GM23248 (cell line): ENCODE data around the gene NBPF9. TPM values are rescaled to one million over a fixed set of nuclear protein-coding genes. Genes with fewer than 3 reads are reported as not detected.
"Not testable (repeated sequence)": the region's sequence is repeated elsewhere in the genome, so short reads cannot be mapped to it uniquely, and the experiment has no call there.

Source experiments
- DNase-seq: peaks from one replicate; pipeline ENCODE4 v3.0.0-alpha.2; 2015
- H2AFZ ChIP-seq: fragments of 200-600 bp; sonication (generic); 2 replicates; pipeline ENCODE4 v1.6.1; 2016; ENCODE audit warnings: antibody characterized with exemption
- H3F3A ChIP-seq: fragments of 200-600 bp; sonication (generic); 2 replicates; pipeline ENCODE4 v1.6.1; 2016; ENCODE audit warnings: mild to moderate bottlenecking, antibody characterized with exemption, mixed run types; ENCODE audit not compliant: insufficient read depth
- H3K27ac ChIP-seq: fragments of 200-600 bp; sonication (generic); 2 replicates; pipeline ENCODE4 v1.5.1; 2016; ENCODE audit warnings: mild to moderate bottlenecking
- H3K27me3 ChIP-seq: fragments of 200-600 bp; sonication (generic); replicated peaks from 2 replicates; pipeline ENCODE4 v1.6.1; 2016; ENCODE audit warnings: mild to moderate bottlenecking; ENCODE audit not compliant: insufficient read depth
- H3K36me3 ChIP-seq: fragments of 200-600 bp; sonication (generic); 2 replicates; pipeline ENCODE4 v1.6.1; 2016; ENCODE audit warnings: low read depth, mild to moderate bottlenecking
- H3K4me1 ChIP-seq: fragments of 200-600 bp; sonication (generic); 2 replicates; pipeline ENCODE4 v1.6.1; 2016; ENCODE audit warnings: mild to moderate bottlenecking; ENCODE audit not compliant: insufficient read depth
- H3K4me2 ChIP-seq: fragments of 200-600 bp; sonication (generic); one replicate; pipeline ENCODE4 v1.6.1; 2016; ENCODE audit warnings: mild to moderate bottlenecking; ENCODE audit not compliant: unreplicated experiment
- H3K4me3 ChIP-seq: fragments of 200-600 bp; sonication (generic); 2 replicates; pipeline ENCODE4 v1.5.1; 2016; ENCODE audit warnings: mild to moderate bottlenecking
- H3K79me2 ChIP-seq: fragments of 200-600 bp; sonication (generic); 2 replicates; pipeline ENCODE4 v1.6.1; 2016; ENCODE audit warnings: mild to moderate bottlenecking; ENCODE audit not compliant: insufficient read depth
- H3K9ac ChIP-seq: fragments of 200-600 bp; sonication (generic); 2 replicates; pipeline ENCODE4 v1.6.1; 2016; ENCODE audit warnings: mild to moderate bottlenecking
- H3K9me2 ChIP-seq: fragments of 200-600 bp; sonication (generic); 2 replicates; pipeline ENCODE4 v1.6.1; 2016; ENCODE audit warnings: mixed run types, mild to moderate bottlenecking, moderate library complexity; ENCODE audit not compliant: insufficient read depth
- H3K9me3 ChIP-seq: fragments of 200-600 bp; sonication (generic); one replicate; pipeline ENCODE4 v1.6.1; 2017; ENCODE audit warnings: low read depth
- H4K20me1 ChIP-seq: fragments of 200-600 bp; sonication (generic); 2 replicates; pipeline ENCODE4 v1.6.0; 2016; ENCODE audit not compliant: insufficient read depth
- WGBS, 2 experiments: methylation state at CpG; one replicate each; pipeline ENCODE4 v1.1.6; 2015 to 2017; ENCODE audit warnings: low lambda C conversion rate in 2 of 2, low coverage in 1 of 2; ENCODE audit errors: missing lambda C conversion rate in 2 of 2; 5-methylcytosine and 5-hydroxymethylcytosine counted together
- in situ Hi-C: fragments of 300-500 bp; cut with MboI; formaldehyde crosslinking; loops from 2 replicates; pipeline ENCODE4 v1.15.0; 2020
- polyA plus RNA-seq: library from polyadenylated mRNA; unstranded; fragments of >200 nt; fragmentation: Nextera tagmentation; extraction: Ambion mirVana; gene quantifications from 2 replicates; pipeline ENCODE4 v1.2.1, GENCODE V29; 2016
- total RNA-seq: library from RNA; depleted of rRNA; stranded (reverse); fragments of >200 nt; shearing (Covaris generic); gene quantifications from 2 replicates; pipeline ENCODE4 v1.2.3, GENCODE V29; 2014

The NBPF9 gene
- total and polyA plus RNA-seq, 2 experiments from 2014 or later, result 9.4 to 14.3 TPM

DNA sequence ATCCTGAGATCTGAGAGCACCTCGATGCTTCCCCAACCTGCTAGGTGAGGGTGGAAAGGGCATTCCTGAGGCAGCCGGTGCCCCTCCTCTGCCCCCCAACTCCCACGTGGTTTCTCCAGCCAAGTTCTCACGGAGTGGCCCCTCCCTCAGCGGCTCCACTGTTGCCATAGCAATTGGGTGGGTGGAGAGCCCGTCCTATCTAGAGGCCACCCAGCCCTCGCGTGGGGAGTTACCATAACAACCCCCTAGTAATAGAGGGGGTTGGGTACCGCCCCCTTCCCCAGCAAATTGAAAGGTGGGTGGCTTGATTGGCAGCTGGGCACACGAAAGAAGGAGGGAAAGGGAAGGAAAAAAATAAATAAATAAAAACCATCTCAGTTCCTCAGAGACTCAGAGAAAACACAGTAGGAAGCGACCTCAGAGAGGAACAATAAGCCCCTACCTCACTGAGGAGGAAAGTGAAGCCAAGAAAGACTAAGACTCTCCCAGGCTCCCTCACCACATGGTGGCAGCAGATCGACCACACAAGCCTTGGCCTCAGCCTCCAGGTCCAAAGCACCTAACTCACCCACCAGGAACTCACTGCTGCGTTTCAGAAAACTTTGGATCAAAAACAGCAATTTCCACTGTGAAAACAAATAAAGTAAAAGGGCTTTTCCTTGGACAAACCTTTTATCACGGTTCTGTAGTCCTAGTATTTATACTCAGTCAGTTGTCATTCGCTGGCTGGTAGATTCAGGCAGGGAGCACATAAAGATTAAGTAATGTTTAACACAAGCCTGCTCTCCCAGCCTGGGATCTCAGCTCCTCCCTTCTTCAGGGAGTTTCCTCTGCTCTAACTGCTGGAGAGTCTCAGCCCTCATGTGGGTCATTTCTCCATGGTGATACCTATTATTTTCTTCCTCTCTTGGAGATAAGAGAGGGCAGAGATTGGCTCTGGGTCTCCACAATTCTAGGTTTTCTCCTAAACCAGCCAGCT lies 20.9 kb upstream of the NBPF9 start:
- in situ Hi-C loops, result not testable (repeated sequence)
- WGBS, 2 experiments, result 17 to 21% methylated on average over 8 to 12 of the region's 15 CpGs

DNA sequence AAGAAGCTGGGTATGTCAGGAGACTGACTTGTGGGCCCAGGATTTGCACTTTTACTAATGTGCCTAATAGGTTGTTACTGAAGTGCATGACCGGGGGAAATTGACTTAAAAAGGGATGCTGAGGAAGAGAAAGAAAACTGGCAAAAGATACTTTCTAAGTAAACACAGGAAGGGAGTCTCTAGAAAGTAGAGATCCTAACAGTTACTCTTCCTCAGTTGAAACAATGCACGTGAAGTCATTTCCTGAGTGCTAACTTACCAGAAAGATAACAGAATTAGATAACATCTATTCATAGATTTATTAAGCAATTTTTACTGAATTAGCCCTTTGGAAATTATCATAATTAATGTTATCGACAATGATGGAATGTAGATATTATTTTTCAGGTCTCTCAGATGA lies 9.5 kb upstream of the NBPF9 start:
- 95 to 100% methylated on average over 1 of the region's 3 CpGs for WGBS, 2 experiments
- H3F3A ChIP-seq, H3K4me1 ChIP-seq, H3K4me2 ChIP-seq, H3K27ac ChIP-seq, H3K79me2 ChIP-seq, in situ Hi-C loops, H3K36me3 ChIP-seq, DNase-seq, H3K9ac ChIP-seq, H3K9me3 ChIP-seq, H4K20me1 ChIP-seq, H3K4me3 ChIP-seq, H2AFZ ChIP-seq, H3K9me2 ChIP-seq, H3K27me3 ChIP-seq: not testable (repeated sequence)

More for the DNA sequence above, 20.9 kb upstream of the NBPF9 start:
- not testable (repeated sequence) for H4K20me1 ChIP-seq, H3K4me1 ChIP-seq, H3K9me3 ChIP-seq, H3K4me2 ChIP-seq, H2AFZ ChIP-seq, H3K79me2 ChIP-seq, H3K36me3 ChIP-seq, H3F3A ChIP-seq, H3K4me3 ChIP-seq, H3K9me2 ChIP-seq, H3K27ac ChIP-seq, H3K27me3 ChIP-seq, H3K9ac ChIP-seq
- peak; percentile 0 for DNase-seq

DNA sequence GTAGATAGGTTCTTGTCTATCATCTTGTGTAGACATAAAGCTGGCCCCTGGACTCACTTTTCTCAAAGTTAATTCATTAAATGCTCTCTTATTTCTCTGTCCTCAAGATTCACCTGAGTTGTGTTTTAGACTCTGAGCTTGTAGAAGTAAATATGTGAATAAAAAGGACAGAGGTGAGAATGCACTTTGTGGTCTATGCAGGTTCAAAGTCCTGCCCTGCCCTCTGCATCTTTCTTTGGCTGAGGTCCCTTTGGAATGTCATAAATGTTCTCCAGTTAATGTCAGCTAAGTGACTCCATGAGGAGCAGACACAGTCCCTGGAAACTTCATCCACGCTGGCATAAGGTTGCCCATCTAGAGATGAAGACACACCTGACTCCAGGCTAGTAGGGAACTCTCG lies 7.0 kb upstream of the NBPF9 start:
- H3F3A ChIP-seq, H2AFZ ChIP-seq, DNase-seq, H3K27me3 ChIP-seq, H3K4me3 ChIP-seq, H3K4me2 ChIP-seq, H4K20me1 ChIP-seq, H3K9me2 ChIP-seq, H3K9ac ChIP-seq, H3K79me2 ChIP-seq, H3K4me1 ChIP-seq, H3K27ac ChIP-seq, H3K9me3 ChIP-seq, H3K36me3 ChIP-seq, in situ Hi-C loops: not testable (repeated sequence)
- WGBS, 2 experiments, result 67 to 96% methylated on average over 1 to 2 of the region's 2 CpGs

- in situ Hi-C loops, H3K4me1 ChIP-seq, H3K36me3 ChIP-seq, H3K9me2 ChIP-seq, H3K9me3 ChIP-seq, H2AFZ ChIP-seq, H3K27me3 ChIP-seq, H4K20me1 ChIP-seq, DNase-seq, H3F3A ChIP-seq: not testable (repeated sequence)
- peak overlapping the region; percentile 66 for H3K4me3 ChIP-seq
- H3K9ac ChIP-seq, result peak overlapping the region; percentile 57
- peak overlapping the region; percentile 60 for H3K27ac ChIP-seq
- peaks cover 23% of the 10 kb centered on the region for H3K79me2 ChIP-seq
- peak overlapping the region; percentile 73 for H3K4me2 ChIP-seq
- WGBS, 2 experiments, result 0 to 4% methylated on average over 6 to 8 of the region's 16 CpGs
Measured at GRCh38 chr1:149102574-149102973, 777 bp downstream of the NBPF9 start.

DNA sequence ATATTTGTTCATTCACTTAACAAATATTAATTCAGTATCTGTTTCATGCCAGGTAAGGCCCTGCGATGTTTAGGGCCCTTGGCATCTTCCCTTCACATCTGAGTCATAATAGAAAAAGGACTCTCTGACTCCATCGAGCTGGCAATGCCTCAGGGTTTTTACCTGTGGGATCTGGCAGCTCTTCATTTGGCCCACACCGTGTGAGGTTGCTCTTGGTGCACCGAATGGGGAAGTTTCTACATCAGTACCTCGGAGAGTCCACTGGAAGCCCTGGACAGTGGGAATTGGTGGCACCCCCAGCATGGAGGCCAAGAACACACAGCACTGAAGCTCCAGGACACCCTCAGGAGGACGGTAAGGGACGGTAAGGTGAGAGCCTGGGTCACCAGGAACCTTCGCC lies 5.1 kb downstream of the NBPF9 start:
- H3K9me3 ChIP-seq, H3K27ac ChIP-seq, H3K4me2 ChIP-seq, H2AFZ ChIP-seq, H3F3A ChIP-seq, H3K9me2 ChIP-seq, H3K4me1 ChIP-seq, H3K9ac ChIP-seq, in situ Hi-C loops, DNase-seq, H3K27me3 ChIP-seq, H4K20me1 ChIP-seq, H3K4me3 ChIP-seq, H3K36me3 ChIP-seq: not testable (repeated sequence)
- peaks cover 23% of the 10 kb centered on the region for H3K79me2 ChIP-seq
- WGBS, 2 experiments, result 94 to 96% methylated on average over 6 to 7 of the region's 8 CpGs

DNA sequence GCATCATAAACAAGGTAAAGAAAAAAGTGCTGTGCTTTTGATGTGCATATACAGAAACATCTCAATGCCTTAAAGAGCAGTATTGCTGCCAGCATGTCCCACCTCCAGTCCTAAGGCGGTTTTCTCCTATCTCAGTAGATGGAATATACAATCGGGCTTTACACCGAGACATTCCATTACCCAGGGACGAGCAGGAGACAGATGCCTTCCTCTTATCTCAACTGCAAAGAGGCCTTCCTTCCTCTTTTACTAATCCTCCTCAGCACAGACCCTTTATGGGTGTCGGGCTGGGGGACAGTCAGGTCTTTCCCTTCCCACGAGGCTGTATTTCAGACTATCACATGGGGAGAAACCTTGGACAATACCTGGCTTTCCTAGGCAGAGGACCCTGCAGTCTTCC lies 10.2 kb downstream of the NBPF9 start:
- H3K4me3 ChIP-seq, H3K9me2 ChIP-seq, H3K27ac ChIP-seq, H2AFZ ChIP-seq, H4K20me1 ChIP-seq, H3K79me2 ChIP-seq, DNase-seq, H3K36me3 ChIP-seq, H3K9ac ChIP-seq, H3K4me1 ChIP-seq, H3K4me2 ChIP-seq, in situ Hi-C loops, H3F3A ChIP-seq, H3K27me3 ChIP-seq, H3K9me3 ChIP-seq: not testable (repeated sequence)
- WGBS, 2 experiments, result 88 to 94% methylated on average over 5 to 6 of the region's 6 CpGs

- H3K4me2 ChIP-seq, H3K9me2 ChIP-seq, H3K4me3 ChIP-seq, H3K27ac ChIP-seq, in situ Hi-C loops, DNase-seq, H3F3A ChIP-seq, H3K36me3 ChIP-seq, H3K79me2 ChIP-seq, H3K27me3 ChIP-seq, H2AFZ ChIP-seq, H3K4me1 ChIP-seq, H4K20me1 ChIP-seq, H3K9me3 ChIP-seq, H3K9ac ChIP-seq: not testable (repeated sequence)
- 58 to 63% methylated on average over 6 of the region's 9 CpGs for WGBS, 2 experiments
Measured at GRCh38 chr1:149075505-149076127, 27.7 kb downstream of the NBPF9 start.
